ENCODE measurements around the gene ARSK.
"Not testable (repeated sequence)": the region's sequence is repeated elsewhere in the genome, so short reads cannot be mapped to it uniquely, and the experiment has no call there.

ARSK gene

DNA sequence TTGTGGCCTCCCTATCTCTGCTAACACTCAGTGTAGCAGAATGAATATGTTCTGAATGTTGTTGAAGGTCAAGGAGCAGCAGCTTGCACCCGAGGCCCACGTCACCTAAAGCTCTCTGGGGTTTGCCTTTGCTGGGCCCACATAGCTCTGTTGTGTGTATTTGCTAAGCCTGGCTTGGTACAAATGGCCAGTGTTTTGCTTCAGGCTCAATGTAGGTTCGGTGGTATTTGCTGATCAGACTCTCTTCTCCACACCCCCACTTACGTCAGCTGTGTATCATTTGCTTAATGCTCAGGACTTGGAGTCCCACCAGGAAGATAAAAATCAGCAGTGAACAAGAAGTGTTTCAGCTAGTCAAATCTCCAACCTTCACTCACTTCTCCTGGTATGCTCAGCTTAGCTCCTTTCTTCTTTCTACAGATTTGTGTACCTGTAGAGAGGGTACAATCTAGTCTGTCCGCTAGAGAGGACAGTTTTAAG lies 86.9 kb downstream of the ARSK start:
- Histone ChIP-seq H3K36me3 (ENCODE audit: insufficient read depth, low read length) (no peaks in the 10 kb centered on the region), H3K27ac (no peak overlapping the region), H3K9ac (ENCODE audit: insufficient read length) (no peak overlapping the region), H3K4me3 (no peak overlapping the region), H3K9me3 (ENCODE audit: low read depth, low read length) (no peaks in the 10 kb centered on the region)
- DNase-seq (ENCODE audit: low read depth, low spot score) = no peak
- no peak for TF ChIP-seq FOXP2 (optimal IDR thresholded peaks at IDR 0.05; ENCODE audit: control extremely low read depth, extremely low read length, insufficient read depth)
- TF ChIP-seq POLR2AphosphoS5 (IDR thresholded peaks at IDR 0.05; ENCODE audit: borderline replicate concordance, low read depth, low read length) = no peak
- TF ChIP-seq EZH2 (IDR thresholded peaks at IDR 0.05) = no peak

GRCh38 chr5:95643152-95643551 lies 88.3 kb downstream of the ARSK start:
- no peak for DNase-seq (ENCODE audit: low read depth, low spot score)
- H3K27ac ChIP-seq = no peak overlapping the region
- no peaks in the 10 kb centered on the region for H3K9me3 ChIP-seq (ENCODE audit: low read depth, low read length)
- no peak overlapping the region for H3K4me3 ChIP-seq
- H3K9ac ChIP-seq (ENCODE audit: insufficient read length) = no peak overlapping the region
- H3K36me3 ChIP-seq (ENCODE audit: insufficient read depth, low read length) = no peaks in the 10 kb centered on the region
- no peak for TF ChIP-seq POLR2AphosphoS5 (IDR thresholded peaks at IDR 0.05; ENCODE audit: borderline replicate concordance, low read depth, low read length)
- TF ChIP-seq FOXP2 (optimal IDR thresholded peaks at IDR 0.05; ENCODE audit: control extremely low read depth, extremely low read length, insufficient read depth) = no peak
- no peak for TF ChIP-seq EZH2 (IDR thresholded peaks at IDR 0.05)

DNA sequence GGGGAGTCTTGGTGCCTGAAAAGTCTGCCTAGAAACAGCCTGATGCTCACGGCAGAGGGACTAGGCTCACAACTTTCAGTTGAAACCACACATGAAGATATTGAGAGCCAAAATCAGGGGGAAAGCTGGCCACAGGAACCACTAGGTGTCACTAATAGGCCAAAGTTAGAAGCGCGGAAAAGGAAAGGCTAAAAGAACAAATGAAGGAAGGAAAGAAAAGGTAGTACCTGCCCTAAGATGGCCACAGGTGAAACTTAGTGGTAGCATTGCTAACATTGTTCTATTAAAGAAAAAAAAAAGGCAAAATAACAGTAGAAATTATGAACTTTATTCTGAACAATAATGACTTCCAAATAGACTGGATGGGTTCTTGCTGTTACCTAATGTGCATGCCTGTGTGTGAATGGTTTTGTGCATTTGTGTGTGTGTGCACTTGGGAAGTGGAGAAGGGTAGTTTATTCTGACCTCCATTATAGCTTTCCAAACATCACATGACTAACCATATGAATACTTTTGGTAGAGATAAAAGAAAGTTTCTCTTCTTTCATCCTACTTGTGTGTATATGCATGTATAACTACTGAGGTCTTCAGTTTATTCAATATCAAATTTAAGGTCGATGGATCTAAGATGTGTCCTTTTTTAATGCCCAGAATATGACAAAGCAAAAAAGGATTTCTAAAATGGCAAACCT lies 89.6 kb downstream of the ARSK start:
- Histone ChIP-seq H3K4me3 (no peak overlapping the region), H3K27ac (no peak overlapping the region), H3K36me3 (ENCODE audit: insufficient read depth, low read length) (no peaks in the 10 kb centered on the region), H3K9ac (ENCODE audit: insufficient read length) (no peak overlapping the region), H3K9me3 (ENCODE audit: low read depth, low read length) (no peaks in the 10 kb centered on the region)
- no peak for TF ChIP-seq FOXP2 (optimal IDR thresholded peaks at IDR 0.05; ENCODE audit: control extremely low read depth, extremely low read length, insufficient read depth)
- TF ChIP-seq EZH2 (IDR thresholded peaks at IDR 0.05) = no peak
- TF ChIP-seq POLR2AphosphoS5 (IDR thresholded peaks at IDR 0.05; ENCODE audit: borderline replicate concordance, low read depth, low read length) = no peak
- no peak for DNase-seq (ENCODE audit: low read depth, low spot score)

- DNase-seq (ENCODE audit: low read depth, low spot score); H3K36me3 ChIP-seq (ENCODE audit: insufficient read depth, low read length); H3K9me3 ChIP-seq (ENCODE audit: low read depth, low read length); H3K27ac ChIP-seq; H3K9ac ChIP-seq (ENCODE audit: insufficient read length): not testable (repeated sequence)
- peak overlapping the region; percentile 84 for H3K4me3 ChIP-seq
Observed at GRCh38 chr5:95646226-95646568, 91.3 kb downstream of the ARSK start.

DNA sequence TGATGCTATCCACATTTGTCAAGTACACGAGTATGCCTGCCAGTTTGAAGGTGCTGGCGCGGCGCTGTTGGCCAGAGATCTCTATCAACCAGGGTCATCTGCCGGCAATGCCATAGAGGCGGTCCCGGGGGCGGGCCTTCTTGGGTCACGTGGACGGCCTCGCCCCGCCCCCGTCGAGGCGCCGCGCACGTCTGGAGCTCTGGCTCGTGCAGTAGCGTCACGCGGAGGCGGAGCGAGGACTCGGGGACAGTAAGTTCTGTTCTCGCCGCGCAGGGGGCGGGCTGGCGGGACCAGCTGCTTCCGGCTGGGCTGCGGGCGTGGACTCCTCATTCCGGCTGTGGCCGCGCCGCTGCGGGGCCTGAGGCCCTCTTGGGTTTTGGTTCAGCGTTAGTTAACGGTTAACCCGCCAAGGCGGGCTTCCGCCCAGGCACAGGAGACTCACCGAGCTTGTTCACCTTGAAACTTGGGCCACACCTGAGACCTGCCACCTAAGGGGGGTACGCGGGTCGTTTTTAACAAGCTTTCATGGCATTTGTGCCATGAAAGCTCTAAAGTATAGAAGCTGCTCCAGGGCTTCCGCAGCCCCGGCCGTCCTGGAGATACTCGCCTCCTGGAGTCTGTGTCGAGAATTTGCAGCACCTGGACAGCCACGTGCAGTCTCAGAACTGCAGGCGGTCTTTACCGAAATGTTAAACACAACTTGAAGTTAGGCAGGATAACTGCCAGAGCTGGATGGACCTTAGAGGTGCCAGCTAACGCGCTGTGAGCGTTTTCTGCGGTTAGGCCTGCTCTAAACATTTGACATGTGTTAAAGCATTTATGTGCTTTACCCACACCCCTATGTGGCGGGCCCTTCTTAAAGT lies 91.9 kb downstream of the ARSK start, which contains the start of gene RFESD:
TSS of gene RFESD (plus strand) at position 209 of the 863 bp plus-strand sequence. CDS start 5,495 bp downstream, outside the sequence.
- H3K9ac ChIP-seq (ENCODE audit: insufficient read length) = peak within 1 kb of the TSS; percentile 74
- no peaks in the 10 kb centered on the region for H3K9me3 ChIP-seq (ENCODE audit: low read depth, low read length)
- no peaks in the 10 kb centered on the region for H3K36me3 ChIP-seq (ENCODE audit: insufficient read depth, low read length)
- H3K4me3 ChIP-seq = peak within 1 kb of the TSS; percentile 84
- H3K27ac ChIP-seq = no peak within 1 kb of the TSS
- no peak for DNase-seq (ENCODE audit: low read depth, low spot score)
- TF ChIP-seq POLR2AphosphoS5 (IDR thresholded peaks at IDR 0.05; ENCODE audit: borderline replicate concordance, low read depth, low read length) = peak; percentile 76
- TF ChIP-seq EZH2 (IDR thresholded peaks at IDR 0.05) = no peak
- TF ChIP-seq FOXP2 (optimal IDR thresholded peaks at IDR 0.05; ENCODE audit: control extremely low read depth, extremely low read length, insufficient read depth) = no peak

DNA sequence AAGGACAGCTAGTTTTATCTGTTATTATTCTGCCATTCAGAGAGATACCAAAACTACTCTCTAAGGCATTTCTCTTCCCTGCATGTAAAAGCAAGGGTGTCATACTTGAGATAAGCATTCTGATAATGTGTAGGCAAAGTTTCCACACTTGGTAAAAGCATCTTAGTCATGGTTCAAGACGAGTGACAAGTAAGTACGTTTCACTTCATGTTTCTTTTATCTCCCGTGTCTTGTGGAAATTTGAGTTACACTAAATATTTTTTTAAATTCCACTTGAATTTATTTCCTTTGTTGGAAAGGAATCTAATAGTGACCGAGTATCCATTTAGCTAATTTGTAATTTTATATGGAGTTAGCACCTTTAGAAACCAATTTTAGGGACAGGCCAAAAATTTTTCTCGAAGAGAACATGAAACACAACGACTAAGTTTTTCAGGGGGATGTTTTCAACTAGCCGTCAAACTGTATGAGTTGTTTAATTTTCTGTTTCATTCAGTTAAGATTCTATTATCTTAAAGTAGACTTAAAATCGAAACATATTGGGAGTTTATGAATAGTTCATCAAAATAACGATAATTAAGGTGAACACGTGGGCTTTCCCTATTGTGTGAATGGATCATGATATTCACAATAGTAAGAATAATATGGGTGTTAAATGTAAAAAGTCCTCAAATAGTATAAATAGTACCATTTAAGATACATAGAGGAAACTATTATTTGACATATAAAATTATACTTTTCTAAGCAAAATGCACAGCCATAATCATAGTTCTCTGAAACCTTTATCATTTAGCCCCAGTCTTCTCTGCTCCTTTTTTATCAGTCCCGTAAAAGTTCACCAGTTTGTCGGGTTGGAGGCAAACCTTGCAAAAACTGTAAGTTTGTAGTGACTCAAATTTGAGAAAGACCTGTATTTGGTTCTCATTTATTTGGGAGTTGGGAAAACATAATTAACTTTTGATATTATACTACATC lies 93.3 kb downstream of the ARSK start:
- DNase-seq (ENCODE audit: low read depth, low spot score) = no peak
- no peak overlapping the region for H3K9ac ChIP-seq (ENCODE audit: insufficient read length)
- no peaks in the 10 kb centered on the region for H3K9me3 ChIP-seq (ENCODE audit: low read depth, low read length)
- no peak for TF ChIP-seq EZH2 (IDR thresholded peaks at IDR 0.05)
- TF ChIP-seq FOXP2 (optimal IDR thresholded peaks at IDR 0.05; ENCODE audit: control extremely low read depth, extremely low read length, insufficient read depth) = no peak
- TF ChIP-seq POLR2AphosphoS5 (IDR thresholded peaks at IDR 0.05; ENCODE audit: borderline replicate concordance, low read depth, low read length) = no peak
- H3K27ac ChIP-seq = 0 out of 2 replicates have a peak overlapping the region, but pooled peaks have one; percentile 13
- no peak overlapping the region for H3K4me3 ChIP-seq
- H3K36me3 ChIP-seq (ENCODE audit: insufficient read depth, low read length) = no peaks in the 10 kb centered on the region

GRCh38 chr5:95649274-95649673 lies 94.4 kb downstream of the ARSK start:
- TF ChIP-seq FOXP2 (optimal IDR thresholded peaks at IDR 0.05; ENCODE audit: control extremely low read depth, extremely low read length, insufficient read depth) (no peak), EZH2 (IDR thresholded peaks at IDR 0.05) (no peak), POLR2AphosphoS5 (IDR thresholded peaks at IDR 0.05; ENCODE audit: borderline replicate concordance, low read depth, low read length) (no peak)
- H3K27ac ChIP-seq = no peak overlapping the region
- H3K4me3 ChIP-seq = no peak overlapping the region
- H3K36me3 ChIP-seq (ENCODE audit: insufficient read depth, low read length) = no peaks in the 10 kb centered on the region
- H3K9me3 ChIP-seq (ENCODE audit: low read depth, low read length) = no peaks in the 10 kb centered on the region
- no peak overlapping the region for H3K9ac ChIP-seq (ENCODE audit: insufficient read length)
- DNase-seq (ENCODE audit: low read depth, low spot score) = no peak
